Measurements from ENCODE around the gene GDPD3. TPM values are rescaled to one million over a fixed set of nuclear protein-coding genes. Genes with fewer than 3 reads are reported as not detected.

GDPD3 gene
- total and polyA plus RNA-seq, 2 of the 13 experiments (the other 11 are each of a cell fraction or from before 2014, with no cell fraction given) = 18.7 to 20.6 TPM

DNA sequence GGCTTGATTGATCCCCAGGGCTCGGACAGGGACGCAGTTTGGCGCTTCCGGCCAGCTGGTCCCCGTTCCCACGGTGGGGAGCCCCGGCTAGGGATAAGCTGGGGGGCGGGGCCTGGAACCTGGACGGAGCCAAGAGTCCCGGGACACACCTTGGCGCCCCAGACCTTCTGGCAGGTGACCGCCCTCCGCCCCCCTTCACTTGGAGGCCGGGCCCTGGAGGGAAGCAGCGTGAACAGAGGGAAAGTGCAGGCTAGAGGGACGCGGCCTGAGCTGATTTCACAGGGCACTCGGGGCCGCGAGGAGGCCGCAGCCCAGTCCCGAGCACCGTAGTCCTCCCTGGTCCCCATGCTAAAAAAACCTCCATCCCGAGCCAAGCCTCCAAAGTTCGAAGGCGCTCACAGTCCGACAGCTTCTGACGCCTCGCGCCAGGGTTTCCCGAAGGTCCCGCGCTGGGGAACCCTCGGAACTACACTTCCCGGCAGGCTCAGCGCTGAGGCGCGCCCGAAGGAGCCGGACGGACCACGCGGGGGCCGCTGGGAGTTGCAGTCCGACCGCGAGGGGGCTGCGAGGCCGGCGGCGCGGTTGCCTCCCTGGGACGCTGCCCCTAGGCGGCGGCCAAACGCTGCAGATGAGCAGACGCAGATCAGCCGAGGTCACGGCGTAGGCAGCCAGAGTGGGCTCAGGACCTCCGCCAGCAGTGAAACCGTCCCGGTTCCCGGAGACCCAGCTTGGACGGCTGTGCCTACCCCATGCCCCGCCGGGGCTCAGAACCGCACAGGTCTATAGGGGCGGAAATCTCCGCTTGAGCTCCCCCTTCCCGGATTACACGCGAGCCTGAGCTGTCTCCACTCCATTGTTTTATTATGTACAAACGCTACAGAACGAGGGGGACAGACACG is 21.6 kb downstream of the GDPD3 start, which contains the start of gene TBX6 (continued):
- TF ChIP-seq, protein P1, sequence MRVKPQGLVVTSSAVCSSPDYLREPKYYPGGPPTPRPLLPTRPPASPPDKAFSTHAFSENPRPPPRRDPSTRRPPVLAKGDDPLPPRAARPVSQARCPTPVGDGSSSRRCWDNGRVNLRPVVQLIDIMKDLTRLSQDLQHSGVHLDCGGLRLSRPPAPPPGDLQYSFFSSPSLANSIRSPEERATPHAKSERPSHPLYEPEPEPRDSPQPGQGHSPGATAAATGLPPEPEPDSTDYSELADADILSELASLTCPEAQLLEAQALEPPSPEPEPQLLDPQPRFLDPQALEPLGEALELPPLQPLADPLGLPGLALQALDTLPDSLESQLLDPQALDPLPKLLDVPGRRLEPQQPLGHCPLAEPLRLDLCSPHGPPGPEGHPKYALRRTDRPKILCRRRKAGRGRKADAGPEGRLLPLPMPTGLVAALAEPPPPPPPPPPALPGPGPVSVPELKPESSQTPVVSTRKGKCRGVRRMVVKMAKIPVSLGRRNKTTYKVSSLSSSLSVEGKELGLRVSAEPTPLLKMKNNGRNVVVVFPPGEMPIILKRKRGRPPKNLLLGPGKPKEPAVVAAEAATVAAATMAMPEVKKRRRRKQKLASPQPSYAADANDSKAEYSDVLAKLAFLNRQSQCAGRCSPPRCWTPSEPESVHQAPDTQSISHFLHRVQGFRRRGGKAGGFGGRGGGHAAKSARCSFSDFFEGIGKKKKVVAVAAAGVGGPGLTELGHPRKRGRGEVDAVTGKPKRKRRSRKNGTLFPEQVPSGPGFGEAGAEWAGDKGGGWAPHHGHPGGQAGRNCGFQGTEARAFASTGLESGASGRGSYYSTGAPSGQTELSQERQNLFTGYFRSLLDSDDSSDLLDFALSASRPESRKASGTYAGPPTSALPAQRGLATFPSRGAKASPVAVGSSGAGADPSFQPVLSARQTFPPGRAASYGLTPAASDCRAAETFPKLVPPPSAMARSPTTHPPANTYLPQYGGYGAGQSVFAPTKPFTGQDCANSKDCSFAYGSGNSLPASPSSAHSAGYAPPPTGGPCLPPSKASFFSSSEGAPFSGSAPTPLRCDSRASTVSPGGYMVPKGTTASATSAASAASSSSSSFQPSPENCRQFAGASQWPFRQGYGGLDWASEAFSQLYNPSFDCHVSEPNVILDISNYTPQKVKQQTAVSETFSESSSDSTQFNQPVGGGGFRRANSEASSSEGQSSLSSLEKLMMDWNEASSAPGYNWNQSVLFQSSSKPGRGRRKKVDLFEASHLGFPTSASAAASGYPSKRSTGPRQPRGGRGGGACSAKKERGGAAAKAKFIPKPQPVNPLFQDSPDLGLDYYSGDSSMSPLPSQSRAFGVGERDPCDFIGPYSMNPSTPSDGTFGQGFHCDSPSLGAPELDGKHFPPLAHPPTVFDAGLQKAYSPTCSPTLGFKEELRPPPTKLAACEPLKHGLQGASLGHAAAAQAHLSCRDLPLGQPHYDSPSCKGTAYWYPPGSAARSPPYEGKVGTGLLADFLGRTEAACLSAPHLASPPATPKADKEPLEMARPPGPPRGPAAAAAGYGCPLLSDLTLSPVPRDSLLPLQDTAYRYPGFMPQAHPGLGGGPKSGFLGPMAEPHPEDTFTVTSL (CRISPR knock-in tag; IDR thresholded peaks at IDR 0.05; ENCODE audit: borderline replicate concordance) = no peak
- TF ChIP-seq, protein P2, sequence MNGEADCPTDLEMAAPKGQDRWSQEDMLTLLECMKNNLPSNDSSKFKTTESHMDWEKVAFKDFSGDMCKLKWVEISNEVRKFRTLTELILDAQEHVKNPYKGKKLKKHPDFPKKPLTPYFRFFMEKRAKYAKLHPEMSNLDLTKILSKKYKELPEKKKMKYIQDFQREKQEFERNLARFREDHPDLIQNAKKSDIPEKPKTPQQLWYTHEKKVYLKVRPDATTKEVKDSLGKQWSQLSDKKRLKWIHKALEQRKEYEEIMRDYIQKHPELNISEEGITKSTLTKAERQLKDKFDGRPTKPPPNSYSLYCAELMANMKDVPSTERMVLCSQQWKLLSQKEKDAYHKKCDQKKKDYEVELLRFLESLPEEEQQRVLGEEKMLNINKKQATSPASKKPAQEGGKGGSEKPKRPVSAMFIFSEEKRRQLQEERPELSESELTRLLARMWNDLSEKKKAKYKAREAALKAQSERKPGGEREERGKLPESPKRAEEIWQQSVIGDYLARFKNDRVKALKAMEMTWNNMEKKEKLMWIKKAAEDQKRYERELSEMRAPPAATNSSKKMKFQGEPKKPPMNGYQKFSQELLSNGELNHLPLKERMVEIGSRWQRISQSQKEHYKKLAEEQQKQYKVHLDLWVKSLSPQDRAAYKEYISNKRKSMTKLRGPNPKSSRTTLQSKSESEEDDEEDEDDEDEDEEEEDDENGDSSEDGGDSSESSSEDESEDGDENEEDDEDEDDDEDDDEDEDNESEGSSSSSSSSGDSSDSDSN (CRISPR knock-in tag; IDR thresholded peaks at IDR 0.05) = peak; percentile 85
- TF ChIP-seq, protein P3, sequence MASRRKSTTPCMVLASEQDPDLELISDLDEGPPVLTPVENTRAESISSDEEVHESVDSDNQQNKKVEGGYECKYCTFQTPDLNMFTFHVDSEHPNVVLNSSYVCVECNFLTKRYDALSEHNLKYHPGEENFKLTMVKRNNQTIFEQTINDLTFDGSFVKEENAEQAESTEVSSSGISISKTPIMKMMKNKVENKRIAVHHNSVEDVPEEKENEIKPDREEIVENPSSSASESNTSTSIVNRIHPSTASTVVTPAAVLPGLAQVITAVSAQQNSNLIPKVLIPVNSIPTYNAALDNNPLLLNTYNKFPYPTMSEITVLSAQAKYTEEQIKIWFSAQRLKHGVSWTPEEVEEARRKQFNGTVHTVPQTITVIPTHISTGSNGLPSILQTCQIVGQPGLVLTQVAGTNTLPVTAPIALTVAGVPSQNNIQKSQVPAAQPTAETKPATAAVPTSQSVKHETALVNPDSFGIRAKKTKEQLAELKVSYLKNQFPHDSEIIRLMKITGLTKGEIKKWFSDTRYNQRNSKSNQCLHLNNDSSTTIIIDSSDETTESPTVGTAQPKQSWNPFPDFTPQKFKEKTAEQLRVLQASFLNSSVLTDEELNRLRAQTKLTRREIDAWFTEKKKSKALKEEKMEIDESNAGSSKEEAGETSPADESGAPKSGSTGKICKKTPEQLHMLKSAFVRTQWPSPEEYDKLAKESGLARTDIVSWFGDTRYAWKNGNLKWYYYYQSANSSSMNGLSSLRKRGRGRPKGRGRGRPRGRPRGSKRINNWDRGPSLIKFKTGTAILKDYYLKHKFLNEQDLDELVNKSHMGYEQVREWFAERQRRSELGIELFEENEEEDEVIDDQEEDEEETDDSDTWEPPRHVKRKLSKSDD (CRISPR knock-in tag; IDR thresholded peaks at IDR 0.05; ENCODE audit: low read depth) = peak; percentile 85; the same call in 1 of the 2 replicates
- TF ChIP-seq MIXL1 (CRISPR knock-in tag; IDR thresholded peaks at IDR 0.05) (peak; percentile 64), CBX1 (IDR thresholded peaks at IDR 0.05; ENCODE audit: low read depth) (peak; percentile 64), SMC3 (IDR thresholded peaks at IDR 0.05; ENCODE audit: low read length) (peak; percentile 9; the same call in 1 of the 2 replicates), ZBTB1 (CRISPR knock-in tag; IDR thresholded peaks at IDR 0.05; ENCODE audit: borderline replicate concordance) (no peak), ZNF670 (CRISPR knock-in tag; IDR thresholded peaks at IDR 0.05; ENCODE audit: borderline replicate concordance) (no peak), ZNF589 (CRISPR knock-in tag; conservative IDR thresholded peaks at IDR 0.05) (0 out of 2 replicates have a peak, but pooled peaks have one; percentile 48), YEATS2 (CRISPR knock-in tag; IDR thresholded peaks at IDR 0.05; ENCODE audit: borderline replicate concordance) (peak; percentile 71; the same call in 1 of the 2 replicates), ZNF850 (CRISPR knock-in tag; conservative IDR thresholded peaks at IDR 0.05) (no peak), JUND (CRISPR knock-in tag; IDR thresholded peaks at IDR 0.05) (no peak), ZBTB3 (CRISPR knock-in tag; IDR thresholded peaks at IDR 0.05; ENCODE audit: borderline replicate concordance, low read depth) (no peak)
- TF ChIP-seq, protein P4, sequence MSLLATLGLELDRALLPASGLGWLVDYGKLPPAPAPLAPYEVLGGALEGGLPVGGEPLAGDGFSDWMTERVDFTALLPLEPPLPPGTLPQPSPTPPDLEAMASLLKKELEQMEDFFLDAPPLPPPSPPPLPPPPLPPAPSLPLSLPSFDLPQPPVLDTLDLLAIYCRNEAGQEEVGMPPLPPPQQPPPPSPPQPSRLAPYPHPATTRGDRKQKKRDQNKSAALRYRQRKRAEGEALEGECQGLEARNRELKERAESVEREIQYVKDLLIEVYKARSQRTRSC (CRISPR knock-in tag; IDR thresholded peaks at IDR 0.05; ENCODE audit: low read depth) = no peak

All from HepG2 (cell line).